Measurements from ENCODE around the gene SLC44A5. TPM values are rescaled to one million over a fixed set of nuclear protein-coding genes. Genes with fewer than 3 reads are reported as not detected.

The SLC44A5 gene
- total and polyA plus RNA-seq, 9 donors: 0.62 to 2.5 (median 1.1) TPM

- no peak overlapping the region for H3K4me3 ChIP-seq
- WGBS, 3 donors: 63 to 75% (median 74%) methylated on average over 1 of the region's 1 CpG
- H3K27ac ChIP-seq: no peak overlapping the region
- H3K36me3 ChIP-seq: no peaks in the 10 kb centered on the region
- peaks cover 0 to 2% of the 10 kb centered on the region in 2 donors for H3K9me3 ChIP-seq
- intact Hi-C loops (cut with DNase I): no loop called here
- no peaks in the 10 kb centered on the region for H3K4me1 ChIP-seq (ENCODE audit: insufficient read depth)
- TF ChIP-seq EP300 (IDR thresholded peaks at IDR 0.05) (no peak), CTCF (IDR thresholded peaks at IDR 0.05) (no peak), POLR2A (IDR thresholded peaks at IDR 0.05) (no peak)
- no peak for DNase-seq
- H3K27me3 ChIP-seq: peaks cover 4% of the 10 kb centered on the region
Observed at GRCh38 chr1:75582725-75583261, 28.1 kb downstream of the SLC44A5 start.

GRCh38 chr1:75579046-75579445 lies 31.9 kb downstream of the SLC44A5 start:
- 7 to 20% (median 20%) methylated on average over 2 of the region's 2 CpGs for WGBS, 3 donors
- no peak for DNase-seq
- intact Hi-C loops (cut with DNase I): no loop called here
- no peak for TF ChIP-seq EP300 (IDR thresholded peaks at IDR 0.05)
- no peak for TF ChIP-seq CTCF (IDR thresholded peaks at IDR 0.05)
- TF ChIP-seq POLR2A (IDR thresholded peaks at IDR 0.05): no peak
- Histone ChIP-seq H3K4me1 (ENCODE audit: insufficient read depth) (no peaks in the 10 kb centered on the region), H3K27ac (no peak overlapping the region), H3K27me3 (peaks cover 4% of the 10 kb centered on the region), H3K9me3 (peaks cover 0 to 2% of the 10 kb centered on the region in 2 donors), H3K36me3 (no peaks in the 10 kb centered on the region), H3K4me3 (no peak overlapping the region)

GRCh38 chr1:75575837-75576236 lies 35.1 kb downstream of the SLC44A5 start:
- no peak overlapping the region for H3K27ac ChIP-seq
- no peaks in the 10 kb centered on the region for H3K4me1 ChIP-seq (ENCODE audit: insufficient read depth)
- H3K36me3 ChIP-seq: no peaks in the 10 kb centered on the region
- H3K27me3 ChIP-seq: peaks cover 4% of the 10 kb centered on the region
- intact Hi-C loops (cut with DNase I): no loop called here
- DNase-seq: no peak
- WGBS, 3 donors: 79 to 88% (median 83%) methylated on average over 3 of the region's 3 CpGs
- H3K9me3 ChIP-seq: no peaks in the 10 kb centered on the region
- no peak for TF ChIP-seq POLR2A (IDR thresholded peaks at IDR 0.05)
- TF ChIP-seq CTCF (IDR thresholded peaks at IDR 0.05): no peak
- TF ChIP-seq EP300 (IDR thresholded peaks at IDR 0.05): no peak
- no peak overlapping the region for H3K4me3 ChIP-seq

DNA sequence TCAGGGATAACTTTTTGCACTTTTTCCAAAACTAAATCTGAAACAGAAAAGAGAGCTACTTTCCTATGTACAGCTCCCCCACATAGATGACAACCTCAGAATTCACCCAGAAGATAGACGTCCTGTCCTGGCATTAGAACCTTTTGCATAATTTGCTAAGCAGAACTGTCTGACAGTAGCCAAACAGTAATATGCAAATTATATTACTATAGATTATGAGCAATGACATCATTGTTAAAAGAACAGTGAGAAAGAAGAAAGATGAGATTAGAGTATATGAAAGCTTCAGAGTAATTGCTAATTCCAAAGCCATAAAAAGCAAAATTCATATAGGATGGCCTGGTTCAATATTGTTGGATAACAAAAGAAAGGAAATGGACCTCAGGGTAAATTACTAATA lies 43.7 kb downstream of the SLC44A5 start:
- no peaks in the 10 kb centered on the region for H3K4me1 ChIP-seq (ENCODE audit: insufficient read depth)
- 28 to 54% (median 28%) methylated on average over 1 of the region's 1 CpG for WGBS, 3 donors

More for the DNA sequence above, 43.7 kb downstream of the SLC44A5 start:
- H3K27me3 ChIP-seq: no peaks in the 10 kb centered on the region
- TF ChIP-seq EP300 (IDR thresholded peaks at IDR 0.05): no peak
- no peak for TF ChIP-seq POLR2A (IDR thresholded peaks at IDR 0.05)
- no peak for TF ChIP-seq CTCF (IDR thresholded peaks at IDR 0.05)
- intact Hi-C loops (cut with DNase I): no loop called here
- no peaks in the 10 kb centered on the region for H3K9me3 ChIP-seq
- H3K4me3 ChIP-seq: no peak overlapping the region
- DNase-seq: no peak
- H3K27ac ChIP-seq: no peak overlapping the region
- no peaks in the 10 kb centered on the region for H3K36me3 ChIP-seq
